Calu3 (cell line): Measurements from ENCODE around the gene SPI1. TPM values are rescaled to one million over a fixed set of nuclear protein-coding genes. Genes with fewer than 3 reads are reported as not detected.

Experiments
- BruUV-seq: library from RNA; stranded (reverse); fragments of 400-500 nt; replicated peaks from 2 replicates; lab custom pipeline; 2021; lab: Mats Ljungman, UMichigan
- CTCF ChIA-PET: fragments of 300-600 bp; sonication (Branson Sonifier 250); formaldehyde crosslinking; loops from one replicate; lab custom pipeline; 2022; ENCODE audit warnings: antibody characterized with exemption; lab: Charles Lee
- DNase-seq: peaks from one replicate; pipeline ENCODE4 v3.0.0; 2022
- H3K27ac Mint-ChIP-seq: one replicate; pipeline ENCODE4 v1.8.0; 2022; ENCODE audit warnings: mixed read lengths; ENCODE audit not compliant: unreplicated experiment
- H3K27me3 Mint-ChIP-seq: one replicate; pipeline ENCODE4 v1.8.0; 2022; ENCODE audit warnings: mixed read lengths; ENCODE audit not compliant: unreplicated experiment
- H3K36me3 Mint-ChIP-seq: one replicate; pipeline ENCODE4 v1.8.0; 2022; ENCODE audit warnings: mild to moderate bottlenecking, moderate library complexity, mixed read lengths; ENCODE audit not compliant: insufficient read depth, unreplicated experiment
- H3K4me1 Mint-ChIP-seq: one replicate; pipeline ENCODE4 v1.8.0; 2022; ENCODE audit warnings: mild to moderate bottlenecking, low read depth, mixed read lengths; ENCODE audit not compliant: unreplicated experiment
- H3K4me3 Mint-ChIP-seq: one replicate; pipeline ENCODE4 v1.8.0; 2022; ENCODE audit warnings: mild to moderate bottlenecking, low read depth, moderate library complexity, mixed read lengths; ENCODE audit not compliant: unreplicated experiment
- H3K9me3 Mint-ChIP-seq: one replicate; pipeline ENCODE4 v1.8.0; 2022; ENCODE audit warnings: low read depth, mixed read lengths; ENCODE audit not compliant: unreplicated experiment
- intact Hi-C: fragments of 100-400 bp; cut with micrococcal nuclease; formaldehyde crosslinking; loops from one replicate; pipeline ENCODE4 v1.10.0; 2022; ENCODE audit not compliant: unreplicated experiment
- total RNA-seq: library from RNA; stranded (reverse); gene quantifications from 2 replicates; pipeline ENCODE4 v1.2.3, GENCODE V29; 2022
- TF ChIP-seq, protein P1 (sequence below): fragments of 200-600 bp; IDR thresholded peaks from one replicate; pipeline ENCODE4 v1.8.0; 2022; ENCODE audit warnings: antibody characterized with exemption; ENCODE audit not compliant: unreplicated experiment

Gene SPI1
- total RNA-seq, 1 experiment from 2014 or later, result not detected

DNA sequence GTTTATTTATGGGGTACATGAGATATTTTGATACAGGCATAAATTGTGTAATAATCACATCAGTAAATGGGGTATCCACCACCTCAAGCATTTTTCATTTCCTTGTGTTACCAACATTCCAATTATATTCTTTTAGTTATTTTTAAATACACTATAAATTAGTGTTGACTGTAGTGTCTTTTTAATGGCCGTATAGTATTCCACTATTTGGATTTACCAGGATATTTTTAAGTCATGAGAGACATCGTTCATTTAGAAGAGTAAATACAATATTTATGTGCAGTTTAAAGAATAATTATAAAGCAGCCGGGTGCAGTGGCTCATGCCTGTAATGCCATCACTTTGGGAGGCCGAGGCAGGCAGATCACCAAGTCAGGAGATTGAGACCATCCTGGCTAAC, 6.2 kb upstream of the SPI1 start:
- H3K36me3 Mint-ChIP-seq, result no peaks in the 10 kb centered on the region
- no peaks in the 10 kb centered on the region for H3K9me3 Mint-ChIP-seq
- intact Hi-C loops, result no loop called here
- TF ChIP-seq, protein P1, sequence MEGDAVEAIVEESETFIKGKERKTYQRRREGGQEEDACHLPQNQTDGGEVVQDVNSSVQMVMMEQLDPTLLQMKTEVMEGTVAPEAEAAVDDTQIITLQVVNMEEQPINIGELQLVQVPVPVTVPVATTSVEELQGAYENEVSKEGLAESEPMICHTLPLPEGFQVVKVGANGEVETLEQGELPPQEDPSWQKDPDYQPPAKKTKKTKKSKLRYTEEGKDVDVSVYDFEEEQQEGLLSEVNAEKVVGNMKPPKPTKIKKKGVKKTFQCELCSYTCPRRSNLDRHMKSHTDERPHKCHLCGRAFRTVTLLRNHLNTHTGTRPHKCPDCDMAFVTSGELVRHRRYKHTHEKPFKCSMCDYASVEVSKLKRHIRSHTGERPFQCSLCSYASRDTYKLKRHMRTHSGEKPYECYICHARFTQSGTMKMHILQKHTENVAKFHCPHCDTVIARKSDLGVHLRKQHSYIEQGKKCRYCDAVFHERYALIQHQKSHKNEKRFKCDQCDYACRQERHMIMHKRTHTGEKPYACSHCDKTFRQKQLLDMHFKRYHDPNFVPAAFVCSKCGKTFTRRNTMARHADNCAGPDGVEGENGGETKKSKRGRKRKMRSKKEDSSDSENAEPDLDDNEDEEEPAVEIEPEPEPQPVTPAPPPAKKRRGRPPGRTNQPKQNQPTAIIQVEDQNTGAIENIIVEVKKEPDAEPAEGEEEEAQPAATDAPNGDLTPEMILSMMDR, result no peak
- H3K27ac Mint-ChIP-seq, result no peak overlapping the region
- no peaks in the 10 kb centered on the region for H3K4me1 Mint-ChIP-seq
- DNase-seq, result no peak
- no peak overlapping the region for H3K4me3 Mint-ChIP-seq
- no TSS peak for BruUV-seq
- peaks cover 21% of the 10 kb centered on the region for H3K27me3 Mint-ChIP-seq
- CTCF ChIA-PET, result no interaction called here

DNA sequence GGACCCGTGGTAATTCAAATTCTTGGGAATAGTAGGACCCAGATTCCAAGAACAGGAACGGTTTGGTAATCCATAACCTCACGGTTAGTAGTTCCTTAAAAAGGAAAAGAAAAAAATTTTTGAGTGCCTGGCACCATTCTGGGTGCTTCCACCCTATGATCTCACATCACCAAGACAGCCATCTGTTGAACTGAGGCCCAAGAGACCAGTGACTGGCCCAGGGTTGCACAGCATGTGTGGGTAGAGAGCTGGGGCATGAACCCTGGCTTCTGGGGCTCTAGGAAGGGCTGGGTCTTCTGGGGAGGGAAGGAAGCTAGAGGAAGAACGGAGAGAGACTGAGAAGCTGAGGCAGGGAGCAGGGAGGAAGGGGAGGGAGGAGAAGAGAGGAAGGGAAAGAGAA, 4.7 kb upstream of the SPI1 start:
- Mint-ChIP-seq H3K4me1 (no peaks in the 10 kb centered on the region), H3K9me3 (no peaks in the 10 kb centered on the region), H3K27ac (no peak overlapping the region), H3K4me3 (no peak overlapping the region), H3K36me3 (no peaks in the 10 kb centered on the region), H3K27me3 (peaks cover 16% of the 10 kb centered on the region)
- BruUV-seq, result no TSS peak
- no peak for DNase-seq
- TF ChIP-seq, protein P1, result no peak
- CTCF ChIA-PET, result no interaction called here
- intact Hi-C loops, result no loop called here

DNA sequence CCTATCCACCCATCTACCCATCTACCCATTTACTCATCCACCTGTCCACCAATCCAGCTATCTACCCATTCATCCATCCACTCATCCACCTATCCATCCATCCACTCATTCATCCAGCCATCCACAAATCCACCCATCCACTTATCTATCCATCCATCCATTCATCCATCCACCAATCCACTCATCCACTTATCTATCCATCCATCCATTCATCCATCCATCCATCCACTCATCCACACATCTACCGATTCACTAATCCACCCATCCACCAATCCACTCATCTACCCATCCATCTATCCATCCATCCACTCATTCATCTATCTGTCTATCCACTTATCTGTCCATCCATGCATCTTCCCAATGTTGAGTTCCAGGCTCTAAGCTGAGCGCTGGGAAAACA, 1.7 kb upstream of the SPI1 start:
- no peak overlapping the region for H3K4me3 Mint-ChIP-seq
- peaks cover 16% of the 10 kb centered on the region for H3K27me3 Mint-ChIP-seq
- H3K27ac Mint-ChIP-seq, result no peak overlapping the region
- intact Hi-C loops, result no loop called here
- no peak for DNase-seq
- no TSS peak for BruUV-seq
- no peaks in the 10 kb centered on the region for H3K36me3 Mint-ChIP-seq
- TF ChIP-seq, protein P1, result no peak
- no peaks in the 10 kb centered on the region for H3K4me1 Mint-ChIP-seq
- CTCF ChIA-PET, result no interaction called here
- H3K9me3 Mint-ChIP-seq, result no peaks in the 10 kb centered on the region

DNA sequence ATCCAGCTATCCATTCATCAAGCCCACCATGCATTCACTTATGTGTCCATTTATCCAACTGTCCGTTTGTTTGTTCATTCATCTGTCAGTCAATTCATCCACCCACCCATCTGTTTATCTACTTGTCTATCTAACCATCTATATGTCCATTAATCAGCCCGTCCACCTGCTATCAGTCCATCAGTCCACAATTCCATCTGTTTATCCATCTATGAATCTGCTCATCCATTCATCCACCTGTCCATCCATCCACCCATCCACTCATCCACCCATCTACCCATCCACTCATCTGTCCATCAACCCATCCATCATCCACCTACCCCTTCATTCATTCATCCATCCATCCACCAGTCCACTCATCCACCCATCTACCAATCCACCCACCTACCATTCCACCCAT, 970 bp upstream of the SPI1 start:
- intact Hi-C loops, result no loop called here
- CTCF ChIA-PET, result no interaction called here
- no TSS peak for BruUV-seq
- no peak for DNase-seq
- Mint-ChIP-seq H3K36me3 (no peaks in the 10 kb centered on the region), H3K9me3 (no peaks in the 10 kb centered on the region), H3K27me3 (peaks cover 16% of the 10 kb centered on the region), H3K27ac (no peak overlapping the region), H3K4me1 (no peaks in the 10 kb centered on the region), H3K4me3 (no peak overlapping the region)
- TF ChIP-seq, protein P1, result no peak
